H1 (cell line): ENCODE data around the gene FOSB. TPM values are rescaled to one million over a fixed set of nuclear protein-coding genes. Genes with fewer than 3 reads are reported as not detected.

Experiments used
- NRF1 ChIP-seq: IDR thresholded peaks from 2 replicates; pipeline ENCODE4 v1.6.1; 2011; ENCODE audit warnings: mild to moderate bottlenecking, low read depth, low read length, improper control_type of control experiment
- PHF8 ChIP-seq: fragments of 200-600 bp; sonication (generic); conservative IDR thresholded peaks from 2 replicates; pipeline ENCODE4 v1.7.1; 2012; ENCODE audit warnings: low read depth, mild to moderate bottlenecking, inconsistent platforms, low read length, moderate library complexity
- TAF1 ChIP-seq: IDR thresholded peaks from 2 replicates; pipeline ENCODE4 v1.6.1; 2011; ENCODE audit warnings: mild to moderate bottlenecking, low read depth, low read length
- polyA plus RNA-seq, 7 experiments: library from polyadenylated mRNA; depleted of rRNA in 3 of 7; stranded (reverse) in 5 of 7; unstranded in 2 of 7; fragments of >200 nt in 5 of 7; fragments of 200-250 nt in 2 of 7; gene quantifications; 1 replicate in 5 of 7; 2 replicates in 1 of 7; 4 replicates in 1 of 7; pipeline versions ENCODE4 v1.2.1 to v1.2.3, GENCODE V29; 2011 to 2013; ENCODE audit warnings: missing spikeins in 2 of 7, mixed read lengths in 2 of 7
- total RNA-seq: library from RNA; stranded (reverse); fragmentation: NEBNext Ultra II Directional; extraction: Animal tissue kit (Norgen Biotek cat#: 25700); gene quantifications from 2 replicates; pipeline ENCODE4 v1.2.1, GENCODE V29; 2021
- TF ChIP-seq, protein P1 (sequence below): fragments of 300-600 bp; sonication (generic); IDR thresholded peaks from 2 replicates; pipeline ENCODE4 v1.7.1; 2012; ENCODE audit warnings: low read length, moderate library complexity, mild to moderate bottlenecking, inconsistent platforms; ENCODE audit not compliant: insufficient replicate concordance

Gene FOSB
- total and polyA plus RNA-seq, 2 of the 8 experiments (the other 6 are each of a cell fraction or from before 2014, with no cell fraction given), result 0.44 to 2.7 TPM

DNA sequence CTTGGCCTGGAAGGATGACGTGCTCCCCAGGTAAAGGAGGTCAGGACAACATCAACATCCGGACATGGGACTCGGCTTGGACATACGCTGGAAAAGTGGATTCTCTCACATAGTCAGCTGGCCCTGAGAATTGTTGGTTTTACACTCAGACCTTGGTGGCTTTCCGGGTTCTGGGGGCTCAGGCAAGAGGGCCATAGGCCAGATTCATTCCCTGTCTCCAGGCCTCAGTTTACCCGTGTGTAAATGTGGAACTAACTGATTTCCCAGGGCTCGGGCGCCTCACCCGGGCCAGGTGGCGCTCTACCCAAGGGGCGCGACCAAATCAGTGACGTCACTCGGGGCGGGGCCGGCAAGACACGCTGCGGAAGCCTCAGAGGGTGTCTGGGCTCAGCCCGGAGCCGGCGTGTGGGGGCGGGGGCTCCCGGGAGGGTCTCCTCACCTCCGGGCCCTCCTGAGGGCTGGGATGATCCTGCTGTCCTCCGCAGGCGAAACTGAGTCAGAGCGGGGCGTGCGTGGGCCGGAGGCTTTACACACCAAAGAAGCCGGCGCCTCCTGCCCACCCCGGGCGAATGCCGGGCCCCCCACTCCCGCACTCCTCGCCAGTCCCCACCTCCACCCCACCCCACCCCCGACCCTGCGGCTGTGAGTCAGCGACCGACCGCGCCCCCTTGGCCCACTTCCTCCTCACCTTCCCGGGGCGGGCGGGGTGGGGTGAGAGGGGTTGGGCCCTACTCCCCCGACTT, 38.6 kb downstream of the FOSB start (continued):
- TF ChIP-seq, protein P1, sequence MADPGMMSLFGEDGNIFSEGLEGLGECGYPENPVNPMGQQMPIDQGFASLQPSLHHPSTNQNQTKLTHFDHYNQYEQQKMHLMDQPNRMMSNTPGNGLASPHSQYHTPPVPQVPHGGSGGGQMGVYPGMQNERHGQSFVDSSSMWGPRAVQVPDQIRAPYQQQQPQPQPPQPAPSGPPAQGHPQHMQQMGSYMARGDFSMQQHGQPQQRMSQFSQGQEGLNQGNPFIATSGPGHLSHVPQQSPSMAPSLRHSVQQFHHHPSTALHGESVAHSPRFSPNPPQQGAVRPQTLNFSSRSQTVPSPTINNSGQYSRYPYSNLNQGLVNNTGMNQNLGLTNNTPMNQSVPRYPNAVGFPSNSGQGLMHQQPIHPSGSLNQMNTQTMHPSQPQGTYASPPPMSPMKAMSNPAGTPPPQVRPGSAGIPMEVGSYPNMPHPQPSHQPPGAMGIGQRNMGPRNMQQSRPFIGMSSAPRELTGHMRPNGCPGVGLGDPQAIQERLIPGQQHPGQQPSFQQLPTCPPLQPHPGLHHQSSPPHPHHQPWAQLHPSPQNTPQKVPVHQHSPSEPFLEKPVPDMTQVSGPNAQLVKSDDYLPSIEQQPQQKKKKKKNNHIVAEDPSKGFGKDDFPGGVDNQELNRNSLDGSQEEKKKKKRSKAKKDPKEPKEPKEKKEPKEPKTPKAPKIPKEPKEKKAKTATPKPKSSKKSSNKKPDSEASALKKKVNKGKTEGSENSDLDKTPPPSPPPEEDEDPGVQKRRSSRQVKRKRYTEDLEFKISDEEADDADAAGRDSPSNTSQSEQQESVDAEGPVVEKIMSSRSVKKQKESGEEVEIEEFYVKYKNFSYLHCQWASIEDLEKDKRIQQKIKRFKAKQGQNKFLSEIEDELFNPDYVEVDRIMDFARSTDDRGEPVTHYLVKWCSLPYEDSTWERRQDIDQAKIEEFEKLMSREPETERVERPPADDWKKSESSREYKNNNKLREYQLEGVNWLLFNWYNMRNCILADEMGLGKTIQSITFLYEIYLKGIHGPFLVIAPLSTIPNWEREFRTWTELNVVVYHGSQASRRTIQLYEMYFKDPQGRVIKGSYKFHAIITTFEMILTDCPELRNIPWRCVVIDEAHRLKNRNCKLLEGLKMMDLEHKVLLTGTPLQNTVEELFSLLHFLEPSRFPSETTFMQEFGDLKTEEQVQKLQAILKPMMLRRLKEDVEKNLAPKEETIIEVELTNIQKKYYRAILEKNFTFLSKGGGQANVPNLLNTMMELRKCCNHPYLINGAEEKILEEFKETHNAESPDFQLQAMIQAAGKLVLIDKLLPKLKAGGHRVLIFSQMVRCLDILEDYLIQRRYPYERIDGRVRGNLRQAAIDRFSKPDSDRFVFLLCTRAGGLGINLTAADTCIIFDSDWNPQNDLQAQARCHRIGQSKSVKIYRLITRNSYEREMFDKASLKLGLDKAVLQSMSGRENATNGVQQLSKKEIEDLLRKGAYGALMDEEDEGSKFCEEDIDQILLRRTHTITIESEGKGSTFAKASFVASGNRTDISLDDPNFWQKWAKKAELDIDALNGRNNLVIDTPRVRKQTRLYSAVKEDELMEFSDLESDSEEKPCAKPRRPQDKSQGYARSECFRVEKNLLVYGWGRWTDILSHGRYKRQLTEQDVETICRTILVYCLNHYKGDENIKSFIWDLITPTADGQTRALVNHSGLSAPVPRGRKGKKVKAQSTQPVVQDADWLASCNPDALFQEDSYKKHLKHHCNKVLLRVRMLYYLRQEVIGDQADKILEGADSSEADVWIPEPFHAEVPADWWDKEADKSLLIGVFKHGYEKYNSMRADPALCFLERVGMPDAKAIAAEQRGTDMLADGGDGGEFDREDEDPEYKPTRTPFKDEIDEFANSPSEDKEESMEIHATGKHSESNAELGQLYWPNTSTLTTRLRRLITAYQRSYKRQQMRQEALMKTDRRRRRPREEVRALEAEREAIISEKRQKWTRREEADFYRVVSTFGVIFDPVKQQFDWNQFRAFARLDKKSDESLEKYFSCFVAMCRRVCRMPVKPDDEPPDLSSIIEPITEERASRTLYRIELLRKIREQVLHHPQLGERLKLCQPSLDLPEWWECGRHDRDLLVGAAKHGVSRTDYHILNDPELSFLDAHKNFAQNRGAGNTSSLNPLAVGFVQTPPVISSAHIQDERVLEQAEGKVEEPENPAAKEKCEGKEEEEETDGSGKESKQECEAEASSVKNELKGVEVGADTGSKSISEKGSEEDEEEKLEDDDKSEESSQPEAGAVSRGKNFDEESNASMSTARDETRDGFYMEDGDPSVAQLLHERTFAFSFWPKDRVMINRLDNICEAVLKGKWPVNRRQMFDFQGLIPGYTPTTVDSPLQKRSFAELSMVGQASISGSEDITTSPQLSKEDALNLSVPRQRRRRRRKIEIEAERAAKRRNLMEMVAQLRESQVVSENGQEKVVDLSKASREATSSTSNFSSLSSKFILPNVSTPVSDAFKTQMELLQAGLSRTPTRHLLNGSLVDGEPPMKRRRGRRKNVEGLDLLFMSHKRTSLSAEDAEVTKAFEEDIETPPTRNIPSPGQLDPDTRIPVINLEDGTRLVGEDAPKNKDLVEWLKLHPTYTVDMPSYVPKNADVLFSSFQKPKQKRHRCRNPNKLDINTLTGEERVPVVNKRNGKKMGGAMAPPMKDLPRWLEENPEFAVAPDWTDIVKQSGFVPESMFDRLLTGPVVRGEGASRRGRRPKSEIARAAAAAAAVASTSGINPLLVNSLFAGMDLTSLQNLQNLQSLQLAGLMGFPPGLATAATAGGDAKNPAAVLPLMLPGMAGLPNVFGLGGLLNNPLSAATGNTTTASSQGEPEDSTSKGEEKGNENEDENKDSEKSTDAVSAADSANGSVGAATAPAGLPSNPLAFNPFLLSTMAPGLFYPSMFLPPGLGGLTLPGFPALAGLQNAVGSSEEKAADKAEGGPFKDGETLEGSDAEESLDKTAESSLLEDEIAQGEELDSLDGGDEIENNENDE, result no peak
- TF ChIP-seq NRF1 (no peak), PHF8 (peak; percentile 76), TAF1 (peak; percentile 59; the same call in 1 of the 2 replicates)
